Liver (tissue), 9 donors: Measurements from ENCODE around the gene MLX. TPM values are rescaled to one million over a fixed set of nuclear protein-coding genes. Genes with fewer than 3 reads are reported as not detected.

Source experiments
- DNase-seq: peaks from one replicate; pipeline ENCODE4 v3.0.0-alpha.2; 2017; ENCODE audit warnings: low spot score
- H3K27ac ChIP-seq, 2 donors: one replicate each; pipeline ENCODE4 v1.7.0; 2013; ENCODE audit warnings: inconsistent platforms in 2 of 2, low read length in 2 of 2, control low read depth in 1 of 2, low read depth in 1 of 2, mild to moderate bottlenecking in 1 of 2
- H3K27me3 ChIP-seq, 4 donors: one replicate each; pipeline versions ENCODE4 v1.6.1 to v1.7.0; 2013; ENCODE audit warnings: low read length in 3 of 4, inconsistent platforms in 1 of 4, mild to moderate bottlenecking in 1 of 4, moderate library complexity in 1 of 4; ENCODE audit not compliant: control insufficient read depth in 4 of 4, insufficient read depth in 4 of 4
- H3K36me3 ChIP-seq, 4 donors: one replicate each; pipeline versions ENCODE4 v1.6.1 to v1.7.0; 2013; ENCODE audit warnings: low read length in 3 of 4, mild to moderate bottlenecking in 3 of 4, low read depth in 1 of 4, moderate library complexity in 1 of 4; ENCODE audit not compliant: control insufficient read depth in 4 of 4, insufficient read depth in 3 of 4
- H3K4me1 ChIP-seq, 4 donors: one replicate each; pipeline versions ENCODE4 v1.6.1 to v1.7.0; 2013; ENCODE audit warnings: low read length in 3 of 4, mild to moderate bottlenecking in 3 of 4, moderate library complexity in 1 of 4; ENCODE audit not compliant: control insufficient read depth in 4 of 4, insufficient read depth in 4 of 4
- H3K4me3 ChIP-seq, 3 donors: one replicate each; pipeline versions ENCODE4 v1.6.1 to v1.7.0; 2013; ENCODE audit warnings: low read length in 3 of 3, control low read depth in 1 of 3, low read depth in 1 of 3, mild to moderate bottlenecking in 1 of 3
- H3K9ac ChIP-seq, 2 donors: one replicate each; pipeline ENCODE4 v1.7.0; 2013; ENCODE audit warnings: low read length in 2 of 2, mild to moderate bottlenecking in 2 of 2, moderate library complexity in 2 of 2, control low read depth in 1 of 2, low read depth in 1 of 2
- H3K9me3 ChIP-seq, 4 donors: one replicate each; pipeline versions ENCODE4 v1.6.1 to v1.7.0; 2013; ENCODE audit warnings: low read length in 3 of 4; ENCODE audit not compliant: control insufficient read depth in 4 of 4
- FOXA1 ChIP-seq: IDR thresholded peaks from 2 replicates; pipeline ENCODE4 v1.6.1; 2016; ENCODE audit warnings: antibody characterized with exemption
- GABPA ChIP-seq, 2 donors: IDR thresholded peaks in 1 of 2; conservative IDR thresholded peaks in 1 of 2; 2 replicates each; pipeline ENCODE4 v1.6.1; 2016; ENCODE audit warnings: antibody characterized with exemption in 2 of 2, mild to moderate bottlenecking in 1 of 2, moderate library complexity in 1 of 2
- HNF4G ChIP-seq: IDR thresholded peaks from 2 replicates; pipeline ENCODE4 v1.6.1; 2016; ENCODE audit warnings: antibody characterized with exemption
- JUND ChIP-seq, 2 donors: IDR thresholded peaks; 2 replicates each; pipeline ENCODE4 v1.6.1; 2016; ENCODE audit warnings: antibody characterized with exemption in 2 of 2
- NR2F2 ChIP-seq: IDR thresholded peaks from 2 replicates; pipeline ENCODE4 v1.6.1; 2016; ENCODE audit warnings: antibody characterized with exemption
- RAD21 ChIP-seq, 2 donors: IDR thresholded peaks; 2 replicates each; pipeline ENCODE4 v1.6.1; 2016; ENCODE audit warnings: antibody characterized with exemption in 2 of 2, mild to moderate bottlenecking in 2 of 2
- RXRA ChIP-seq, 2 donors: IDR thresholded peaks; 2 replicates each; pipeline ENCODE4 v1.6.1; 2017 to 2018; ENCODE audit warnings: antibody characterized with exemption in 2 of 2, mild to moderate bottlenecking in 1 of 2
- SP1 ChIP-seq: IDR thresholded peaks from 2 replicates; pipeline ENCODE4 v1.6.1; 2018; ENCODE audit warnings: antibody characterized with exemption, mild to moderate bottlenecking
- YY1 ChIP-seq: IDR thresholded peaks from 2 replicates; pipeline ENCODE4 v1.6.1; 2016; ENCODE audit warnings: antibody characterized with exemption, mild to moderate bottlenecking
- ZBTB33 ChIP-seq: IDR thresholded peaks from 2 replicates; pipeline ENCODE4 v1.6.1; 2016; ENCODE audit warnings: antibody characterized with exemption
- WGBS: extraction: QIAGEN DNeasy Blood & Tissue Kit; methylation state at CpG from one replicate; pipeline ENCODE4 v1.1.7; 2013; 5-methylcytosine and 5-hydroxymethylcytosine counted together
- polyA plus RNA-seq, 2 donors: library from polyadenylated mRNA; stranded (reverse) in 1 of 2; unstranded in 1 of 2; fragments of 200-250 nt in 1 of 2; fragments of >200 nt in 1 of 2; fragmentation: Nextera tagmentation in 1 of 2; extraction: Ambion mirVana in 1 of 2; gene quantifications; one replicate each; pipeline versions ENCODE4 v1.2.1 to v1.2.3, GENCODE V29; 2013 to 2015
- total RNA-seq, 2 donors: library from RNA; depleted of rRNA; stranded (reverse); fragments of >200 nt; gene quantifications; one replicate each; pipeline ENCODE4 v1.2.3, GENCODE V29; 2014
- TF ChIP-seq, protein P1 (sequence below): IDR thresholded peaks from 2 replicates; pipeline ENCODE4 v1.6.1; 2016; ENCODE audit warnings: antibody characterized with exemption
- TF ChIP-seq, protein P2 (sequence below): fragments of 150-350 bp; IDR thresholded peaks from 2 replicates; pipeline ENCODE4 v1.5.1; 2017; ENCODE audit warnings: improper control_type of control experiment, low read depth, low read length; ENCODE audit not compliant: missing input control
- donor health status: healthy.
- donor health status: healthy.
- donor health status: healthy.
- donor health status: healthy.
- donor health status: healthy.

The MLX gene
- total and polyA plus RNA-seq, 4 donors, result 19.4 to 40.0 (median 32.1) TPM

DNA sequence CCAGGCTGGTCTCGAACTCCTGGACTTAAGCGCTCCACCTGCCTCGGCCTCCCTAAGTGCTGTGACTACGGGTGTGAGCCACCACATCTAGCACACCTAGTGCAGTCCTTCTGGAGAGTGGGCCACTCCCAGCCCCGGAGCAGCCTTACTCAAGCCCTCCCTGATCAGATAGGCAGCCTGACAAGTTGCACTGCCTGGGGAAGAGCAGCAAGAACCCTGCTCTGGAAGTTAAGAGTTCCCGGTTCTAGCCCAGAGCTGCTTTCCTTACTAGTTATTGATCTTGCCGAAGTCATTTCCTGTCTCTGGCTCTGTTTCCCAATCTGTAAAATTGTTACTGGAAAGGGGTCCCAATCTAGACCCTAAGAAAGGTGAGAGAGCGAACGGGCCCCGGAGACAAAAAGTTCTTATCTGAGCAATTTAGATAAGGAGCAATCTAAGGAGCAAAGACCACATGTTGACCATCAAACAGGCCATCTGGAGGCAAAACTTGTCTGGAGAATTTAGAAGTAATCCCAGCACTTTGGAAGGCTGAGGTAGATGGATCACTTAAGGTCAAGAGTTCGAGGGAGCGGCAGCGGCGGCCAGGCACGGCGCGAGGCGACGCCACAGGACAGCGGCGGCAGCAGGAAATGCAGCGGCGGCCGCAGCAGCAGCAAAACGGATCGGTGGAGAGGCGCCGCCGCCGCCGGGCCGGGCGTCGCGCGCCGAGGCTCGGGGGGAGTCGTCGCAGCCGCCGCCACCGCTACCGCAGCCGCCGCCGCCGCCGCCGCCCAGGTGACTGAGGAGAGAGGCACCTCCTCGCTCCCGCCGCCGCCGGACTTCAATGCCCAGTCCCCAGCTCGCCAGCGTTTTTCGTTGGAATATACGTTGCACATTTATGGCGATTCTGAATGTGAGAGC, 35.2 kb upstream of the MLX start:
- TF ChIP-seq HNF4G (no peak), RXRA (IDR thresholded peaks at IDR 0.05) (peak; percentile 34 to 58), ZBTB33 (no peak), GABPA (IDR thresholded peaks at IDR 0.05 in 1 of 2, conservative IDR thresholded peaks at IDR 0.05 in 1 of 2) (no peak), RAD21 (IDR thresholded peaks at IDR 0.05) (peak; percentile 12 to 46), FOXA1 (no peak), YY1 (no peak), NR2F2 (peak; percentile 49), SP1 (peak; percentile 46)
- TF ChIP-seq, protein P1, sequence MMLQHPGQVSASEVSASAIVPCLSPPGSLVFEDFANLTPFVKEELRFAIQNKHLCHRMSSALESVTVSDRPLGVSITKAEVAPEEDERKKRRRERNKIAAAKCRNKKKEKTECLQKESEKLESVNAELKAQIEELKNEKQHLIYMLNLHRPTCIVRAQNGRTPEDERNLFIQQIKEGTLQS, result no peak
- TF ChIP-seq, protein P2, sequence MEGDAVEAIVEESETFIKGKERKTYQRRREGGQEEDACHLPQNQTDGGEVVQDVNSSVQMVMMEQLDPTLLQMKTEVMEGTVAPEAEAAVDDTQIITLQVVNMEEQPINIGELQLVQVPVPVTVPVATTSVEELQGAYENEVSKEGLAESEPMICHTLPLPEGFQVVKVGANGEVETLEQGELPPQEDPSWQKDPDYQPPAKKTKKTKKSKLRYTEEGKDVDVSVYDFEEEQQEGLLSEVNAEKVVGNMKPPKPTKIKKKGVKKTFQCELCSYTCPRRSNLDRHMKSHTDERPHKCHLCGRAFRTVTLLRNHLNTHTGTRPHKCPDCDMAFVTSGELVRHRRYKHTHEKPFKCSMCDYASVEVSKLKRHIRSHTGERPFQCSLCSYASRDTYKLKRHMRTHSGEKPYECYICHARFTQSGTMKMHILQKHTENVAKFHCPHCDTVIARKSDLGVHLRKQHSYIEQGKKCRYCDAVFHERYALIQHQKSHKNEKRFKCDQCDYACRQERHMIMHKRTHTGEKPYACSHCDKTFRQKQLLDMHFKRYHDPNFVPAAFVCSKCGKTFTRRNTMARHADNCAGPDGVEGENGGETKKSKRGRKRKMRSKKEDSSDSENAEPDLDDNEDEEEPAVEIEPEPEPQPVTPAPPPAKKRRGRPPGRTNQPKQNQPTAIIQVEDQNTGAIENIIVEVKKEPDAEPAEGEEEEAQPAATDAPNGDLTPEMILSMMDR, result peak; percentile 48
- peak overlapping the region in 1 of 2 donors; percentile 75 for H3K9ac ChIP-seq
- H3K4me1 ChIP-seq, result peaks cover 23 to 57% (median 44%) of the 10 kb centered on the region in 4 donors
- no peaks in the 10 kb centered on the region for H3K27me3 ChIP-seq
- H3K9me3 ChIP-seq, result no peaks in the 10 kb centered on the region
- H3K27ac ChIP-seq, result peak overlapping the region; percentile 80 to 89
- no peaks in the 10 kb centered on the region for H3K36me3 ChIP-seq
- H3K4me3 ChIP-seq, result peak overlapping the region; percentile 11 to 55 (median 55)
- DNase-seq, result peak; percentile 63
- WGBS, result 11% methylated on average over 60 of the region's 60 CpGs

DNA sequence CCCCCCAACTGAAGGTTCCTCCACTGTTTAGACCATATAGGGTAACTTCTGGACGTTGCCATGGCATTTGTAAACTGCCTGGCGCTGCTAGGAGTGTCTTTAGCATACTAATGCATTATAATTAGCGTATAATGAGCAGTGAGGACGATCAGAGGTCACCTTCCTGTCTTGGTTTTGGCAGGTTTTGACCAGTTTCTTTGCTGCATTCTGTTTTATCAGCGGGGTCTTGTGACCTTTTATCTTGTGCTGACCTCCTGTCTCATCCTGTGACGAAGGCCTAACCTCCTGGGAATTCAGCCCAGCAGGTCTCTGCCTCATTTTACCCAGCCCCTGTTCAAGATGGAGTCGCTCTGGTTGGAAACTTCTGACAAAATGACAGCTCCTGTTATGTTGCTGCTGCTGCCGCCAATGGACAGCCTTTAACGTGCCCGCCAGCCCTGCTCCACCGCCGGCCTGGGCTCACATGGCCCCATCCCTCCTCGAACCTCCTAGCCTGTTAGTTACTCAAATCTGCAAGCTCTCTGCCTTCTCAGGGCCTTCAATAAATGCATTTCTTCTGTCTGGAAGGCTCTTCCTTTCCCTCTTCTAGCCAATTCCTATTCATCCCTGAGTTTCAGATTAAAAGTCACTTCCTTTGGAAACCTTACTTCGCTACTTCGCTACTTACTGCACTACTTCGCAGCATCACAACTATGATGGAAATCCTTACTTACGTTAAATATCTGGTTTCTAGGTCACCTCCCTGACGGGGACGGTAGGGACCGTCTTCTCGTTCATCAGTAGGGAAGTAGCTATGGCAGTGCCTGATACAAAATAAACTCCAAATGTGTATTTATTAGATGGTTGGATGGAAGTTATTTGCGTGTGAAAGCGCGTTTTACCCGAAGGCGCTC, 31.5 kb upstream of the MLX start:
- Histone ChIP-seq H3K4me3 (peak overlapping the region; percentile 59 to 80 (median 70)), H3K9me3 (no peaks in the 10 kb centered on the region), H3K4me1 (peaks cover 13 to 44% (median 34%) of the 10 kb centered on the region in 4 donors), H3K36me3 (peaks cover 0 to 8% (median 6%) of the 10 kb centered on the region in 4 donors), H3K9ac (peak overlapping the region; percentile 72 to 96), H3K27me3 (no peaks in the 10 kb centered on the region), H3K27ac (peak overlapping the region; percentile 91 to 96)
- DNase-seq, result no peak
- TF ChIP-seq SP1, result peak; percentile 21
- TF ChIP-seq NR2F2, result no peak
- TF ChIP-seq ZBTB33, result no peak
- no peak for TF ChIP-seq JUND (IDR thresholded peaks at IDR 0.05)
- TF ChIP-seq YY1, result no peak
- TF ChIP-seq FOXA1, result no peak
- TF ChIP-seq RXRA (IDR thresholded peaks at IDR 0.05), result no peak
- 38% methylated on average over 26 of the region's 26 CpGs for WGBS
